HEK293 (cell line): Measurements from ENCODE around the gene TLCD2.

ENCODE experiments used
- CTCF ChIA-PET: fragments of 350-600 bp; formaldehyde crosslinking; extraction: SDS; loops from one replicate; lab custom pipeline; 2021; ENCODE audit warnings: antibody characterized with exemption; lab: Yijun Ruan, JAX
- POLR2A ChIA-PET: fragments of 300-600 bp; formaldehyde crosslinking; extraction: SDS; loops from one replicate; lab custom pipeline; 2020; ENCODE audit warnings: antibody characterized with exemption, inconsistent platforms; lab: Yijun Ruan, JAX
- H3K27ac ChIP-seq: fragments of 200-500 bp; sonication (Bioruptor generic); 2 replicates; pipeline ENCODE4 v1.5.1; 2014; ENCODE audit warnings: low read depth, low read length, control low read depth, inconsistent platforms; ENCODE audit errors: extremely low read depth
- H3K36me3 ChIP-seq, 2 experiments: fragments of 200-500 bp in 1 of 2; sonication (Bioruptor generic) in 1 of 2; 1 replicate in 1 of 2; 2 replicates in 1 of 2; pipeline ENCODE4 v1.5.1; 2014 to 2017; ENCODE audit warnings: inconsistent platforms in 2 of 2, low read length in 2 of 2; ENCODE audit not compliant: control insufficient read depth in 2 of 2, insufficient read depth in 1 of 2
- H3K4me1 ChIP-seq: fragments of 200-500 bp; sonication (Bioruptor generic); 2 replicates; pipeline ENCODE4 v1.5.1; 2014; ENCODE audit warnings: mild to moderate bottlenecking, low read length, inconsistent platforms; ENCODE audit not compliant: control insufficient read depth, insufficient read depth
- H3K4me3 ChIP-seq: 2 replicates; pipeline ENCODE4 v1.5.1; 2011; ENCODE audit warnings: low read depth, mild to moderate bottlenecking, control low read depth, low read length, moderate library complexity
- H3K9me3 ChIP-seq: fragments of 200-500 bp; sonication (Bioruptor generic); 2 replicates; pipeline ENCODE4 v1.5.1; 2014; ENCODE audit warnings: low read depth, low read length, inconsistent platforms; ENCODE audit not compliant: control insufficient read depth, insufficient read depth
- GFI1B ChIP-seq: fragments of 450-650 bp; formaldehyde crosslinking; IDR thresholded peaks from 2 replicates; pipeline ENCODE4 v1.5.1; 2016; ENCODE audit warnings: missing biosample characterization, missing genetic modification characterization
- GLIS1 ChIP-seq: fragments of 450-650 bp; formaldehyde crosslinking; IDR thresholded peaks from 2 replicates; pipeline ENCODE4 v1.5.1; 2016; ENCODE audit warnings: missing biosample characterization, missing genetic modification characterization
- PRDM1 ChIP-seq: fragments of 450-650 bp; formaldehyde crosslinking; IDR thresholded peaks from 2 replicates; pipeline ENCODE4; 2016; ENCODE audit warnings: missing biosample characterization, missing genetic modification characterization
- SALL2 ChIP-seq: fragments of 450-650 bp; formaldehyde crosslinking; IDR thresholded peaks from 2 replicates; pipeline ENCODE4 v1.5.0; 2017; ENCODE audit warnings: missing biosample characterization, mild to moderate bottlenecking, missing genetic modification characterization, borderline replicate concordance
- SP7 ChIP-seq: fragments of 450-650 bp; formaldehyde crosslinking; IDR thresholded peaks from 2 replicates; pipeline ENCODE4 v1.5.1; 2016; ENCODE audit warnings: missing biosample characterization, missing genetic modification characterization
- ZBTB20 ChIP-seq: fragments of 450-650 bp; formaldehyde crosslinking; IDR thresholded peaks from 2 replicates; pipeline ENCODE4 v1.5.1; 2016; ENCODE audit warnings: missing biosample characterization, missing genetic modification characterization
- ZBTB21 ChIP-seq: fragments of 450-650 bp; formaldehyde crosslinking; IDR thresholded peaks from 2 replicates; pipeline ENCODE4 v1.5.1; 2017; ENCODE audit warnings: missing biosample characterization, missing genetic modification characterization
- ZNF114 ChIP-seq: fragments of 450-650 bp; formaldehyde crosslinking; IDR thresholded peaks from 2 replicates; pipeline ENCODE4 v1.5.0; 2017; ENCODE audit warnings: missing biosample characterization, missing genetic modification characterization
- ZNF146 ChIP-seq: fragments of 450-650 bp; formaldehyde crosslinking; IDR thresholded peaks from 2 replicates; pipeline ENCODE4 v1.5.1; 2016; ENCODE audit warnings: missing biosample characterization, missing genetic modification characterization
- ZNF2 ChIP-seq: fragments of 450-650 bp; formaldehyde crosslinking; IDR thresholded peaks from 2 replicates; pipeline ENCODE4 v1.5.1; 2016; ENCODE audit warnings: missing biosample characterization, missing genetic modification characterization
- ZNF239 ChIP-seq: fragments of 450-650 bp; formaldehyde crosslinking; IDR thresholded peaks from 2 replicates; pipeline ENCODE4 v1.5.1; 2016; ENCODE audit warnings: missing biosample characterization, missing genetic modification characterization
- ZNF24 ChIP-seq: fragments of 450-650 bp; formaldehyde crosslinking; IDR thresholded peaks from 2 replicates; pipeline ENCODE4 v1.5.1; 2016; ENCODE audit warnings: missing biosample characterization, missing genetic modification characterization
- ZNF341 ChIP-seq: fragments of 450-650 bp; formaldehyde crosslinking; IDR thresholded peaks from 2 replicates; pipeline ENCODE4; 2016; ENCODE audit warnings: low read depth, missing biosample characterization, missing genetic modification characterization
- ZNF48 ChIP-seq: fragments of 450-650 bp; formaldehyde crosslinking; IDR thresholded peaks from 2 replicates; pipeline ENCODE4 v1.5.1; 2016; ENCODE audit warnings: missing biosample characterization, missing genetic modification characterization
- ZNF701 ChIP-seq: fragments of 450-650 bp; formaldehyde crosslinking; IDR thresholded peaks from 2 replicates; pipeline ENCODE4 v1.5.1; 2016; ENCODE audit warnings: missing biosample characterization, missing genetic modification characterization
- ZNF792 ChIP-seq: fragments of 450-650 bp; formaldehyde crosslinking; IDR thresholded peaks from 2 replicates; pipeline ENCODE4 v1.5.1; 2016; ENCODE audit warnings: missing biosample characterization, missing genetic modification characterization
- ZSCAN18 ChIP-seq: fragments of 450-650 bp; formaldehyde crosslinking; IDR thresholded peaks from 2 replicates; pipeline ENCODE4 v1.5.1; 2016; ENCODE audit warnings: missing biosample characterization, missing genetic modification characterization
- TF ChIP-seq, protein P1 (sequence below): fragments of 450-650 bp; formaldehyde crosslinking; IDR thresholded peaks from 2 replicates; pipeline ENCODE4 v1.5.1; 2016; ENCODE audit warnings: missing biosample characterization, missing genetic modification characterization
- TF ChIP-seq, protein P2 (sequence below): fragments of 450-650 bp; formaldehyde crosslinking; IDR thresholded peaks from 2 replicates; pipeline ENCODE4 v1.5.1; 2016; ENCODE audit warnings: missing biosample characterization, missing genetic modification characterization
- TF ChIP-seq, protein P3 (sequence below): fragments of 450-650 bp; formaldehyde crosslinking; IDR thresholded peaks from 2 replicates; pipeline ENCODE4 v1.5.1; 2017; ENCODE audit warnings: missing biosample characterization, mild to moderate bottlenecking, missing genetic modification characterization, moderate library complexity
- TF ChIP-seq, protein P4 (sequence below): fragments of 450-650 bp; formaldehyde crosslinking; IDR thresholded peaks from 2 replicates; pipeline ENCODE4 v1.5.1; 2016; ENCODE audit warnings: missing biosample characterization, missing genetic modification characterization

The TLCD2 gene

DNA sequence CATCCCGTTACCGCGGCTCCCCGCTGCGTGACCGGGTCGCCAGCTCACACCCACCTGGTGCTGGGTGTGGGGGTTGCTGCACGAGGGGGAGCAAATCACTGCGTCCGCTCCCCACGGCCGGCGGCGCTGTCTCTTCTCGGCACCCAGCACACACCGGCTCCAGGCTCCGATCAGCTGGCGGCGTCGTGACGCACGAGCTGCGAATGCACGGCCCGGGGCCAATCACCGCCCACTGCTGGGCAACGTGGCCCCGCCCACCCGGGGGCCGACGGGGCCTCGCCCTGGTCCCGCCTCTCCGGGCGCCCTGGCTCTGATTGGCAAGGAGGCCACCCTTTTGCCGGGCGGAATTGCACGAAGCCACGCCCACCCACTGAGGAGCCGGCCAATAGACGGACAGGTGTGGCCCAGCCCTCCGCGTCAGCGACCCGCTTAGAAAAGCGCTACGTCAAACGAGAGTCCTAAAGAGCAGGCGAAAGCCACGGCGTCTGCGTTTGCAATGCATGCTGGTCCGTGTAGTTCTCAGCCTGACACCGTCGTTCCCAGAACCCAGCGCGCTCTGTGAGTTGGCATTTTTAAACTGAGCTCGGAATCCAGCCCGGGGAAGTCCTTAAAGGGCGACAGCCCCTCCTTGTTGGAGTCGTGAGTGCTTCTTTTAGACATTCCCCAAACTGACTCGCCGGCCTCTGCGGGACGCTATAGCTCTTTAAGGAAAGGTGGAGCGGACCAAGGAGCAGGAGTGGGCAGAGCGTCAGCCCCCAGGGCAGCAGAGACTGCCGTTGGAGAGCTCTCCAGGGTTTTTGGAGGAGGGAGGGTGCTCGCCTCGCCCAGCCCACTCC lies 6.1 kb upstream of the TLCD2 start (continued):
- TF ChIP-seq ZSCAN18 (tag by site-specific recombination) (no peak), ZBTB21 (tag by site-specific recombination) (peak; percentile 95), SALL2 (tag by site-specific recombination) (no peak)
- TF ChIP-seq, protein P1, sequence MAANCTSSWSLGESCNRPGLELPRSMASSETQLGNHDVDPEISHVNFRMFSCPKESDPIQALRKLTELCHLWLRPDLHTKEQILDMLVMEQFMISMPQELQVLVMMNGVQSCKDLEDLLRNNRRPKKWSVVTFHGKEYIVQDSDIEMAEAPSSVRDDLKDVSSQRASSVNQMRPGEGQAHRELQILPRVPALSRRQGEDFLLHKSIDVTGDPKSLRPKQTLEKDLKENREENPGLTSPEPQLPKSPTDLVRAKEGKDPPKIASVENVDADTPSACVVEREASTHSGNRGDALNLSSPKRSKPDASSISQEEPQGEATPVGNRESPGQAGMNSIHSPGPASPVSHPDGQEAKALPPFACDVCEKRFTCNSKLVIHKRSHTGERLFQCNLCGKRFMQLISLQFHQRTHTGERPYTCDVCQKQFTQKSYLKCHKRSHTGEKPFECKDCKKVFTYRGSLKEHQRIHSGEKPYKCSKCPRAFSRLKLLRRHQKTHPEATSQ, result no peak
- TF ChIP-seq, all 188 proteins: peak for 49

DNA sequence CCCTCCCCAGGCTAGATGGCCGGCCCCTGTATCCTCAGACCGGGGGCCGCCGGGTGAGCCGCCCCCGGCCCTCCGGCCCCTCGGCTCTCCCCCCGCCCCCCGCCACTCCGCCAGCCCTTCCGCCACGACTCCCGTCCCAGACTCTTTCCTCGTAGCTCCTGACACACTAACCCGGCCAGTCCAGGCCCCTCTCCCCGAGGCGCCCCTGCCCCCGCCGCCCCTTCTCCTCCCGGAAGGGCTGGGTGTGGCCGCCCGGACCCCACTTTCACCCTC lies 5.6 kb upstream of the TLCD2 start:
- TF ChIP-seq, protein P2, sequence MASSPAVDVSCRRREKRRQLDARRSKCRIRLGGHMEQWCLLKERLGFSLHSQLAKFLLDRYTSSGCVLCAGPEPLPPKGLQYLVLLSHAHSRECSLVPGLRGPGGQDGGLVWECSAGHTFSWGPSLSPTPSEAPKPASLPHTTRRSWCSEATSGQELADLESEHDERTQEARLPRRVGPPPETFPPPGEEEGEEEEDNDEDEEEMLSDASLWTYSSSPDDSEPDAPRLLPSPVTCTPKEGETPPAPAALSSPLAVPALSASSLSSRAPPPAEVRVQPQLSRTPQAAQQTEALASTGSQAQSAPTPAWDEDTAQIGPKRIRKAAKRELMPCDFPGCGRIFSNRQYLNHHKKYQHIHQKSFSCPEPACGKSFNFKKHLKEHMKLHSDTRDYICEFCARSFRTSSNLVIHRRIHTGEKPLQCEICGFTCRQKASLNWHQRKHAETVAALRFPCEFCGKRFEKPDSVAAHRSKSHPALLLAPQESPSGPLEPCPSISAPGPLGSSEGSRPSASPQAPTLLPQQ, result no peak
- no peak for TF ChIP-seq ZNF792 (tag by site-specific recombination)
- no peak for TF ChIP-seq ZNF2
- 0 out of 2 replicates have a peak, but pooled peaks have one; percentile 57 for TF ChIP-seq GFI1B (tag by site-specific recombination)
- 0 out of 2 replicates have a peak, but pooled peaks have one; percentile 26 for TF ChIP-seq ZNF239 (tag by site-specific recombination)
- TF ChIP-seq ZNF146, result 0 out of 2 replicates have a peak, but pooled peaks have one; percentile 16
- TF ChIP-seq, protein P3, sequence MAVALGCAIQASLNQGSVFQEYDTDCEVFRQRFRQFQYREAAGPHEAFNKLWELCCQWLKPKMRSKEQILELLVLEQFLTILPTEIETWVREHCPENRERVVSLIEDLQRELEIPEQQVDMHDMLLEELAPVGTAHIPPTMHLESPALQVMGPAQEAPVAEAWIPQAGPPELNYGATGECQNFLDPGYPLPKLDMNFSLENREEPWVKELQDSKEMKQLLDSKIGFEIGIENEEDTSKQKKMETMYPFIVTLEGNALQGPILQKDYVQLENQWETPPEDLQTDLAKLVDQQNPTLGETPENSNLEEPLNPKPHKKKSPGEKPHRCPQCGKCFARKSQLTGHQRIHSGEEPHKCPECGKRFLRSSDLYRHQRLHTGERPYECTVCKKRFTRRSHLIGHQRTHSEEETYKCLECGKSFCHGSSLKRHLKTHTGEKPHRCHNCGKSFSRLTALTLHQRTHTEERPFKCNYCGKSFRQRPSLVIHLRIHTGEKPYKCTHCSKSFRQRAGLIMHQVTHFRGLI (tag by site-specific recombination), result no peak
- H3K4me1 ChIP-seq, result peaks cover 18% of the 10 kb centered on the region
- H3K27ac ChIP-seq, result no peak overlapping the region
- ChIA-PET POLR2A (interaction anchor here (0.5 to 4.6 kb wide), 29 partner anchors 9 to 1468 kb away, joined by 3 to 45 read pairs (median 6); partner anchors contain the start of genes INPP5K, PITPNA, PRPF8 and RILP), CTCF (interaction anchor here (0.6 to 5.1 kb wide), 4 partner anchors 54 to 149 kb away, joined by 3 to 44 read pairs (median 6); no protein-coding TSS in a partner anchor)
- no peaks in the 10 kb centered on the region for H3K9me3 ChIP-seq
- peaks cover 0 to 23% of the 10 kb centered on the region in 2 experiments; a peak in 1 of 3 replicates for H3K36me3 ChIP-seq
- H3K4me3 ChIP-seq, result peak overlapping the region; percentile 86

DNA sequence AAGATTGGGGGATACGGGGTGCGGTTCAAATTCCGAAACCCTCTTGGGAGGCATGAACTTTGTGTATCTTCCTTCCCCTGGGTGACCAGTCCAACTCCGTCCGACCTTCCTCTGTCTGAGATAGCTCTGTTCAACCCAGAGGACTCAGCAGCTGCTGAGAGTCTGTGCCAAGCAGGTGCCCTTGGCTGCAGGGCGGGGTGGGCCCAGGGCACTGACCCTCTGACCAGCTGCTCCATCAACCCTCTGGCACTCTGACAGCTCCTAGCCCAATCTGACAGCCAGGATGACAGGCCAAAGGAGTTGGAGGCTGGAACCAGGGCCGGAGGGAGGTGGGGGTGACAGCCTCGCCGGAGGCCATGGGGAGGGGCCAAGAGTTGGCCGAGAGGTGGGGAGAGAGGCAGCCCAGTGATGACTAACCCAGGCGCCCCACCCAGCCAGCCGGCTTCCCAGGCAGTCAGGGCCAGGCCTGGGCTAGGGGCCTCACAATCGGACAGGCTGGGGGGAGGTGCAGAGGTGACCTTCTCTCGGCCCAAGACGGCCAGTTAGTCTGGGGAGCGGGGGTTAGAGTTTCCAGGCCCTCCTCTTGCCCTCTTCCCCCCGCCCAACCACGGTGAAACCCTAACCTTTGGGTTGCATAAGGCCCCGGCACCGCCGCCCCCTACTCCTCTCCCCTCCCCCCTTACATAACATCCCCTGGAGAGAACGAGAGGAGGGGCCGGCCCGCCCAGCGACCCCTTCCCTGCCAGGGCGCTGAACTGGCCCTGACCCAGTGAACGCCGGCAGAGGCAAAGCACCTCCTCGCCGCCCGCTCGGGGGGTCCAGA lies 5.0 kb upstream of the TLCD2 start:
- Histone ChIP-seq H3K9me3 (no peaks in the 10 kb centered on the region), H3K27ac (peak overlapping the region; percentile 44; the same call in 1 of the 2 replicates), H3K4me3 (peak overlapping the region; percentile 86), H3K36me3 (peaks cover 0 to 23% of the 10 kb centered on the region in 2 experiments; a peak in 1 of 3 replicates), H3K4me1 (peaks cover 18% of the 10 kb centered on the region)
- ChIA-PET CTCF (interaction anchor here (0.6 to 5.1 kb wide), 13 partner anchors 7 to 1031 kb away, joined by 3 to 44 read pairs (median 4); partner anchors contain the start of genes OVCA2 and WDR81), POLR2A (interaction anchor here (0.5 to 4.6 kb wide), 27 partner anchors 8 to 531 kb away, joined by 3 to 45 read pairs (median 6); partner anchors contain the start of genes PITPNA, PRPF8, RILP and RPA1)
- TF ChIP-seq ZNF341 (tag by site-specific recombination) (peak; percentile 100), ZNF48 (tag by site-specific recombination) (no peak), ZNF701 (no peak), GLIS1 (peak; percentile 63), ZBTB20 (tag by site-specific recombination) (no peak), PRDM1 (tag by site-specific recombination) (no peak), ZNF24 (0 out of 2 replicates have a peak, but pooled peaks have one; percentile 14), ZNF114 (tag by site-specific recombination) (no peak), SP7 (tag by site-specific recombination) (0 out of 2 replicates have a peak, but pooled peaks have one; percentile 12)
- TF ChIP-seq, protein P4, sequence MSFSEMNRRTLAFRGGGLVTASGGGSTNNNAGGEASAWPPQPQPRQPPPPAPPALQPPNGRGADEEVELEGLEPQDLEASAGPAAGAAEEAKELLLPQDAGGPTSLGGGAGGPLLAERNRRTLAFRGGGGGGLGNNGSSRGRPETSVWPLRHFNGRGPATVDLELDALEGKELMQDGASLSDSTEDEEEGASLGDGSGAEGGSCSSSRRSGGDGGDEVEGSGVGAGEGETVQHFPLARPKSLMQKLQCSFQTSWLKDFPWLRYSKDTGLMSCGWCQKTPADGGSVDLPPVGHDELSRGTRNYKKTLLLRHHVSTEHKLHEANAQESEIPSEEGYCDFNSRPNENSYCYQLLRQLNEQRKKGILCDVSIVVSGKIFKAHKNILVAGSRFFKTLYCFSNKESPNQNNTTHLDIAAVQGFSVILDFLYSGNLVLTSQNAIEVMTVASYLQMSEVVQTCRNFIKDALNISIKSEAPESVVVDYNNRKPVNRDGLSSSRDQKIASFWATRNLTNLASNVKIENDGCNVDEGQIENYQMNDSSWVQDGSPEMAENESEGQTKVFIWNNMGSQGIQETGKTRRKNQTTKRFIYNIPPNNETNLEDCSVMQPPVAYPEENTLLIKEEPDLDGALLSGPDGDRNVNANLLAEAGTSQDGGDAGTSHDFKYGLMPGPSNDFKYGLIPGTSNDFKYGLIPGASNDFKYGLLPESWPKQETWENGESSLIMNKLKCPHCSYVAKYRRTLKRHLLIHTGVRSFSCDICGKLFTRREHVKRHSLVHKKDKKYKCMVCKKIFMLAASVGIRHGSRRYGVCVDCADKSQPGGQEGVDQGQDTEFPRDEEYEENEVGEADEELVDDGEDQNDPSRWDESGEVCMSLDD (tag by site-specific recombination), result peak; percentile 42; the same call in 1 of the 2 replicates
